HG03521 (cell line): ENCODE measurements around the gene OR7C2.

Source experiments
- ATAC-seq: cut with Tn5 transposase; IDR thresholded peaks from one replicate; pipeline ENCODE4 v1.9.1; 2021; ENCODE audit warnings: mild to moderate bottlenecking, moderate library complexity; ENCODE audit not compliant: unreplicated experiment

OR7C2 gene

GRCh38 chr19:14978161-14978776 is 37.0 kb downstream of the OR7C2 start:
- no peak for ATAC-seq

- ATAC-seq = no peak
These were observed 38.4 kb downstream of the OR7C2 start, which contains the start of gene SLC1A6 for GRCh38 chr19:14979476-14980255. Gene SLC1A6, minus strand, starts transcription at chr19:14979864. Its CDS starts 6,954 bp downstream, at chr19:14972910.

- ATAC-seq = no peak
These were observed 43.8 kb downstream of the OR7C2 start for GRCh38 chr19:14985133-14985532.
